Measurements from ENCODE around the gene RBM47. TPM values are rescaled to one million over a fixed set of nuclear protein-coding genes. Genes with fewer than 3 reads are reported as not detected.
A peak's percentile ranks its signal among the peaks of the same experiment; 100 is the strongest.
"Not testable (repeated sequence)": the region's sequence is repeated elsewhere in the genome, so short reads cannot be mapped to it uniquely, and the experiment has no call there.

RBM47 gene
- polyA plus RNA-seq, 1 donor from 2014 or later = 20.9 TPM

- Mint-ChIP-seq H3K27ac (peak overlapping the region; percentile 71 to 97 (median 86)), H3K4me1 (peaks cover 19 to 29% (median 24%) of the 10 kb centered on the region in 3 donors)
- H3K36me3 Mint-ChIP-seq = not testable (repeated sequence)
Measured at GRCh38 chr4:40551568-40552136, 78.0 kb downstream of the RBM47 start.

GRCh38 chr4:40550948-40551462 is 78.7 kb downstream of the RBM47 start:
- no peaks in the 10 kb centered on the region for H3K27me3 Mint-ChIP-seq

More at GRCh38 chr4:40551568-40552136, 78.0 kb downstream of the RBM47 start:
- H3K9me3 Mint-ChIP-seq, H3K27me3 Mint-ChIP-seq: not testable (repeated sequence)
- H3K4me3 Mint-ChIP-seq = peak overlapping the region; percentile 82 to 94 (median 84)

GRCh38 chr4:40550196-40550595 is 79.5 kb downstream of the RBM47 start:
- H3K36me3 Mint-ChIP-seq = no peaks in the 10 kb centered on the region
- H3K9me3 Mint-ChIP-seq = no peaks in the 10 kb centered on the region
- H3K27ac Mint-ChIP-seq = peak overlapping the region; percentile 71 to 97 (median 86)
- H3K27me3 Mint-ChIP-seq = no peaks in the 10 kb centered on the region
- H3K4me1 Mint-ChIP-seq = peaks cover 16 to 29% (median 24%) of the 10 kb centered on the region in 3 donors
- peak overlapping the region in 1 of 4 donors; percentile 94 for H3K4me3 Mint-ChIP-seq

More at GRCh38 chr4:40550948-40551462, 78.7 kb downstream of the RBM47 start:
- peak overlapping the region; percentile 82 to 94 (median 84) for H3K4me3 Mint-ChIP-seq
- no peaks in the 10 kb centered on the region for H3K9me3 Mint-ChIP-seq
- peak overlapping the region; percentile 71 to 97 (median 86) for H3K27ac Mint-ChIP-seq
- peaks cover 19 to 29% (median 24%) of the 10 kb centered on the region in 3 donors for H3K4me1 Mint-ChIP-seq
- no peaks in the 10 kb centered on the region for H3K36me3 Mint-ChIP-seq

- Mint-ChIP-seq H3K4me1 (peaks cover 11 to 20% (median 17%) of the 10 kb centered on the region in 3 donors), H3K27me3 (no peaks in the 10 kb centered on the region), H3K36me3 (no peaks in the 10 kb centered on the region), H3K4me3 (peak overlapping the region in 1 of 4 donors; percentile 31), H3K27ac (no peak overlapping the region), H3K9me3 (no peaks in the 10 kb centered on the region)
Measured at GRCh38 chr4:40548256-40548655, 81.4 kb downstream of the RBM47 start.

GRCh38 chr4:40547789-40548132 is 81.9 kb downstream of the RBM47 start:
- Mint-ChIP-seq H3K27ac (no peak overlapping the region), H3K36me3 (no peaks in the 10 kb centered on the region), H3K4me3 (peak overlapping the region in 1 of 4 donors; percentile 31), H3K4me1 (peaks cover 11 to 20% (median 17%) of the 10 kb centered on the region in 3 donors), H3K27me3 (no peaks in the 10 kb centered on the region), H3K9me3 (no peaks in the 10 kb centered on the region)

GRCh38 chr4:40546969-40547788 is 82.5 kb downstream of the RBM47 start:
- no peak overlapping the region for H3K4me3 Mint-ChIP-seq
- no peaks in the 10 kb centered on the region for H3K36me3 Mint-ChIP-seq
- no peaks in the 10 kb centered on the region for H3K9me3 Mint-ChIP-seq
- peaks cover 8 to 15% (median 14%) of the 10 kb centered on the region in 3 donors for H3K4me1 Mint-ChIP-seq
- no peaks in the 10 kb centered on the region for H3K27me3 Mint-ChIP-seq
- H3K27ac Mint-ChIP-seq = no peak overlapping the region

- H3K36me3 Mint-ChIP-seq = no peaks in the 10 kb centered on the region
- H3K9me3 Mint-ChIP-seq = no peaks in the 10 kb centered on the region
- H3K27me3 Mint-ChIP-seq = no peaks in the 10 kb centered on the region
- no peak overlapping the region for H3K27ac Mint-ChIP-seq
- peaks cover 8 to 14% (median 13%) of the 10 kb centered on the region in 3 donors for H3K4me1 Mint-ChIP-seq
- H3K4me3 Mint-ChIP-seq = no peak overlapping the region
Measured at GRCh38 chr4:40546506-40546905, 83.2 kb downstream of the RBM47 start.

- not testable (repeated sequence) for H3K9me3 Mint-ChIP-seq, H3K27ac Mint-ChIP-seq, H3K4me1 Mint-ChIP-seq, H3K4me3 Mint-ChIP-seq, H3K36me3 Mint-ChIP-seq, H3K27me3 Mint-ChIP-seq
Measured at GRCh38 chr4:40545487-40545886, 84.2 kb downstream of the RBM47 start.

GRCh38 chr4:40544221-40544620 is 85.4 kb downstream of the RBM47 start:
- Mint-ChIP-seq H3K27me3 (no peaks in the 10 kb centered on the region), H3K4me3 (no peak overlapping the region), H3K4me1 (peaks cover 0 to 5% (median 0%) of the 10 kb centered on the region in 3 donors), H3K9me3 (no peaks in the 10 kb centered on the region), H3K27ac (peak overlapping the region in 1 of 3 donors; percentile 32), H3K36me3 (peaks cover 3% of the 10 kb centered on the region)

GRCh38 chr4:40540800-40541199 is 88.9 kb downstream of the RBM47 start:
- Mint-ChIP-seq H3K4me3 (no peak overlapping the region), H3K27me3 (no peaks in the 10 kb centered on the region), H3K9me3 (no peaks in the 10 kb centered on the region), H3K4me1 (peaks cover 9 to 11% (median 10%) of the 10 kb centered on the region in 3 donors), H3K36me3 (peaks cover 8% of the 10 kb centered on the region), H3K27ac (no peak overlapping the region)

GRCh38 chr4:40536032-40536431 is 93.6 kb downstream of the RBM47 start:
- Mint-ChIP-seq H3K27me3 (no peaks in the 10 kb centered on the region), H3K27ac (peak overlapping the region; percentile 86 to 95 (median 88)), H3K9me3 (no peaks in the 10 kb centered on the region), H3K36me3 (peaks cover 8% of the 10 kb centered on the region), H3K4me3 (peak overlapping the region; percentile 11 to 89 (median 70)), H3K4me1 (peaks cover 14 to 22% (median 15%) of the 10 kb centered on the region in 3 donors)

GRCh38 chr4:40531636-40532023 is 98.0 kb downstream of the RBM47 start:
- H3K27ac Mint-ChIP-seq = peak overlapping the region in 1 of 3 donors; percentile 80
- peaks cover 12 to 20% (median 14%) of the 10 kb centered on the region in 3 donors for H3K4me1 Mint-ChIP-seq
- H3K9me3 Mint-ChIP-seq = no peaks in the 10 kb centered on the region
- H3K4me3 Mint-ChIP-seq = no peak overlapping the region
- H3K36me3 Mint-ChIP-seq = no peaks in the 10 kb centered on the region
- no peaks in the 10 kb centered on the region for H3K27me3 Mint-ChIP-seq

GRCh38 chr4:40530961-40531635 is 98.6 kb downstream of the RBM47 start:
- no peaks in the 10 kb centered on the region for H3K27me3 Mint-ChIP-seq
- H3K27ac Mint-ChIP-seq = peak overlapping the region in 1 of 3 donors; percentile 80

GRCh38 chr4:40526741-40527140 is 102.9 kb downstream of the RBM47 start:
- peaks cover 2 to 10% (median 2%) of the 10 kb centered on the region in 3 donors for H3K4me1 Mint-ChIP-seq
- no peaks in the 10 kb centered on the region for H3K27me3 Mint-ChIP-seq
- H3K36me3 Mint-ChIP-seq = peaks cover 1% of the 10 kb centered on the region
- H3K27ac Mint-ChIP-seq = no peak overlapping the region
- no peak overlapping the region for H3K4me3 Mint-ChIP-seq
- no peaks in the 10 kb centered on the region for H3K9me3 Mint-ChIP-seq

More at GRCh38 chr4:40530961-40531635, 98.6 kb downstream of the RBM47 start:
- H3K4me1 Mint-ChIP-seq = peaks cover 7 to 15% (median 8%) of the 10 kb centered on the region in 3 donors
- peak overlapping the region in 1 of 4 donors; percentile 27 for H3K4me3 Mint-ChIP-seq
- H3K9me3 Mint-ChIP-seq = no peaks in the 10 kb centered on the region
- no peaks in the 10 kb centered on the region for H3K36me3 Mint-ChIP-seq
